ENCODE results near the gene LAD1. TPM values are rescaled to one million over a fixed set of nuclear protein-coding genes. Genes with fewer than 3 reads are reported as not detected.

The LAD1 gene
- total and polyA plus RNA-seq, 2 of the 4 experiments (the other 2 are of a cell fraction) = under 0.01 to 0.07 TPM

DNA sequence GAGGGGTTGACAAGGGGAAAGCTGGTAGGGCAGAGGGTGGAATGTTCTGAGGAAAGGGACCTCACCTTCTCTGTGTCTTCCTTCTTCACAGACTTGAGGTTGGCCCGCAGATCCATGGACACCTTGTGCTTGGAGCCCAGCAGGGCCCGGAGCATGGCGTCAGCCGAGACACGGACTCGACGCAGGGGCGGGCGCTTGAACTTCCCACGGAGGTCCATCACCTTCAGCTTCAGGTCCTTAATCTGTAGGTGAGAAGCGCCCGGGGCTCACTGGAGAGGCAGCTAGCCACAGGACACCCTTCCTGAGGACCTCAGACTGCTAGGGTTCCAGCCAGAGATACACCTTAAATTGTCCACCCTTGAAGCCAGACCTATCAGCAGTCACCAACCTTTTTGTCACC is 12.2 kb upstream of the LAD1 start:
- ATAC-seq (ENCODE audit: low read depth) (no peak), DNase-seq (no peak)
- TF ChIP-seq RAD21 (IDR thresholded peaks at IDR 0.05; ENCODE audit: low read length) (no peak), MAFK (IDR thresholded peaks at IDR 0.05; ENCODE audit: low read depth, low read length) (no peak), NFE2L2 (IDR thresholded peaks at IDR 0.05; ENCODE audit: low read depth, low read length) (no peak), RFX5 (IDR thresholded peaks at IDR 0.05; ENCODE audit: low read depth, low read length) (no peak), MXI1 (IDR thresholded peaks at IDR 0.05; ENCODE audit: borderline replicate concordance, low read depth, low read length) (no peak), CHD1 (IDR thresholded peaks at IDR 0.05; ENCODE audit: low read depth, low read length) (no peak), CEBPB (IDR thresholded peaks at IDR 0.05; ENCODE audit: low read depth, low read length) (no peak), RCOR1 (IDR thresholded peaks at IDR 0.05; ENCODE audit: insufficient replicate concordance, low read length) (no peak), BHLHE40 (IDR thresholded peaks at IDR 0.05; ENCODE audit: low read depth, low read length) (no peak), MAZ (IDR thresholded peaks at IDR 0.05; ENCODE audit: borderline replicate concordance, low read depth, low read length) (no peak)
- TF ChIP-seq, protein P1, sequence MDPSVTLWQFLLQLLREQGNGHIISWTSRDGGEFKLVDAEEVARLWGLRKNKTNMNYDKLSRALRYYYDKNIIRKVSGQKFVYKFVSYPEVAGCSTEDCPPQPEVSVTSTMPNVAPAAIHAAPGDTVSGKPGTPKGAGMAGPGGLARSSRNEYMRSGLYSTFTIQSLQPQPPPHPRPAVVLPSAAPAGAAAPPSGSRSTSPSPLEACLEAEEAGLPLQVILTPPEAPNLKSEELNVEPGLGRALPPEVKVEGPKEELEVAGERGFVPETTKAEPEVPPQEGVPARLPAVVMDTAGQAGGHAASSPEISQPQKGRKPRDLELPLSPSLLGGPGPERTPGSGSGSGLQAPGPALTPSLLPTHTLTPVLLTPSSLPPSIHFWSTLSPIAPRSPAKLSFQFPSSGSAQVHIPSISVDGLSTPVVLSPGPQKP (IDR thresholded peaks at IDR 0.05; ENCODE audit: borderline replicate concordance, low read depth, low read length) = no peak
- TF ChIP-seq, protein P2, sequence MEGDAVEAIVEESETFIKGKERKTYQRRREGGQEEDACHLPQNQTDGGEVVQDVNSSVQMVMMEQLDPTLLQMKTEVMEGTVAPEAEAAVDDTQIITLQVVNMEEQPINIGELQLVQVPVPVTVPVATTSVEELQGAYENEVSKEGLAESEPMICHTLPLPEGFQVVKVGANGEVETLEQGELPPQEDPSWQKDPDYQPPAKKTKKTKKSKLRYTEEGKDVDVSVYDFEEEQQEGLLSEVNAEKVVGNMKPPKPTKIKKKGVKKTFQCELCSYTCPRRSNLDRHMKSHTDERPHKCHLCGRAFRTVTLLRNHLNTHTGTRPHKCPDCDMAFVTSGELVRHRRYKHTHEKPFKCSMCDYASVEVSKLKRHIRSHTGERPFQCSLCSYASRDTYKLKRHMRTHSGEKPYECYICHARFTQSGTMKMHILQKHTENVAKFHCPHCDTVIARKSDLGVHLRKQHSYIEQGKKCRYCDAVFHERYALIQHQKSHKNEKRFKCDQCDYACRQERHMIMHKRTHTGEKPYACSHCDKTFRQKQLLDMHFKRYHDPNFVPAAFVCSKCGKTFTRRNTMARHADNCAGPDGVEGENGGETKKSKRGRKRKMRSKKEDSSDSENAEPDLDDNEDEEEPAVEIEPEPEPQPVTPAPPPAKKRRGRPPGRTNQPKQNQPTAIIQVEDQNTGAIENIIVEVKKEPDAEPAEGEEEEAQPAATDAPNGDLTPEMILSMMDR (conservative IDR thresholded peaks at IDR 0.05; ENCODE audit: low read depth, low read length) = no peak
- H3K27ac ChIP-seq (ENCODE audit: insufficient read depth, low read length) = no peak overlapping the region
- H3K4me1 ChIP-seq (ENCODE audit: control insufficient read depth, insufficient read depth, low read length) = no peaks in the 10 kb centered on the region
- POLR2A ChIA-PET (ENCODE audit: unreplicated experiment) = no interaction called here
- no peaks in the 10 kb centered on the region for H3K9me1 ChIP-seq (ENCODE audit: insufficient read depth, low read length)
- H2BK5ac ChIP-seq (ENCODE audit: low read depth, low read length, poor library complexity, severe bottlenecking) = no peak overlapping the region
- H3K27me3 ChIP-seq (ENCODE audit: control insufficient read depth, insufficient read depth, low read length) = peaks cover 59% of the 10 kb centered on the region
- no peak overlapping the region for H2BK20ac ChIP-seq (ENCODE audit: low read depth, low read length)
- in situ Hi-C loops (cut with MboI; ENCODE audit: low sequenced_read_pairs) = no loop called here
- no peak overlapping the region for H3K9ac ChIP-seq (ENCODE audit: low read depth, low read length)
- H3K36me3 ChIP-seq (ENCODE audit: control insufficient read depth, insufficient read depth, low read length) = no peaks in the 10 kb centered on the region
- no peak overlapping the region for H2AFZ ChIP-seq (replicated peaks; ENCODE audit: low read length, poor library complexity)
- CTCF ChIA-PET = no interaction called here
- H3K79me1 ChIP-seq (ENCODE audit: low read depth in 1 of 2, low read length in 2 of 2) = no peaks in the 10 kb centered on the region
- H4K8ac ChIP-seq (ENCODE audit: low read depth in 2 of 2, low read length in 2 of 2) = no peak overlapping the region
- no peak overlapping the region for H3K56ac ChIP-seq (ENCODE audit: extremely low read depth, insufficient read depth, low read length)
- dilution Hi-C loops (cut with HindIII; ENCODE audit: low sequenced_read_pairs, unreplicated experiment) = no loop called here
- no peak overlapping the region for H3K4me3 ChIP-seq (ENCODE audit: insufficient read depth, low read depth, low read length)
- intact Hi-C loops (cut with micrococcal nuclease) = no loop called here
- H3K4ac ChIP-seq (ENCODE audit: low read depth, low read length) = no peak overlapping the region
- WGBS, 2 experiments (ENCODE audit: extremely low coverage in 2 of 2, insufficient read length in 1 of 2) = no CpG with 5 or more reads among the region's 12 CpGs
- BruUV-seq (replicated peaks) = no TSS peak
- H4K20me1 ChIP-seq (ENCODE audit: insufficient read depth, low read length) = no peaks in the 10 kb centered on the region
- H2AK9ac ChIP-seq (replicated peaks; ENCODE audit: low read depth, low read length, poor library complexity) = no peak overlapping the region
- no peak overlapping the region for H4K91ac ChIP-seq (ENCODE audit: insufficient read depth, low read depth, low read length)
- no peak overlapping the region for H2AK5ac ChIP-seq (ENCODE audit: low read depth, low read length)
- H3K9me3 ChIP-seq (ENCODE audit: control insufficient read depth, insufficient read depth, low read length) = peaks cover 11% of the 10 kb centered on the region
- H3K18ac ChIP-seq (ENCODE audit: low read depth, low read length) = no peak overlapping the region
- H3K14ac ChIP-seq (replicated peaks; ENCODE audit: low read depth, low read length) = no peak overlapping the region
- no peak overlapping the region for H2BK15ac ChIP-seq (ENCODE audit: low read depth, low read length)
- no peak overlapping the region for H2BK120ac ChIP-seq (ENCODE audit: low read depth, low read length)
- H3K4me2 ChIP-seq (ENCODE audit: low read depth, low read length) = no peak overlapping the region
- no peak overlapping the region for H4K5ac ChIP-seq (ENCODE audit: low read depth, low read length)
- H3K23ac ChIP-seq (ENCODE audit: low read depth, low read length) = no peak overlapping the region
